Common myeloid progenitor, CD34-positive (primary cell): ENCODE measurements around the gene ACVR1B.

Source experiments
- CTCF ChIA-PET: fragments of 350-600 bp; sonication (Branson Sonifier 250); formaldehyde crosslinking; loops from one replicate; lab custom pipeline; 2021; ENCODE audit warnings: antibody characterized with exemption; lab: Charles Lee
- POLR2A ChIA-PET: fragments of 350-600 bp; sonication (Branson Sonifier 250); formaldehyde crosslinking; loops from one replicate; lab custom pipeline; 2021; ENCODE audit warnings: antibody characterized with exemption; lab: Charles Lee
- DNase-seq, 3 donors: peaks; one replicate each; pipeline versions ENCODE4 v3.0.0 to v3.0.0-alpha.2; 2013
- H3K27ac ChIP-seq, 2 experiments: 1 replicate in 1 of 2; 2 replicates in 1 of 2; pipeline ENCODE4 v1.7.0; 2013; ENCODE audit warnings: inconsistent platforms in 2 of 2, low read length in 2 of 2, mild to moderate bottlenecking in 2 of 2, low read depth in 1 of 2, moderate library complexity in 1 of 2; ENCODE audit not compliant: severe bottlenecking in 2 of 2, insufficient read depth in 1 of 2, poor library complexity in 1 of 2
- H3K27me3 ChIP-seq, 5 experiments: replicated peaks in 2 of 5; 1 replicate in 3 of 5; 2 replicates in 2 of 5; pipeline versions ENCODE4 v1.6.1 to v1.7.0; 2013; ENCODE audit warnings: low read length in 4 of 5, mild to moderate bottlenecking in 2 of 5, moderate library complexity in 2 of 5, inconsistent platforms in 1 of 5; ENCODE audit not compliant: insufficient read depth in 5 of 5, control insufficient read depth in 4 of 5
- H3K36me3 ChIP-seq, 4 experiments: 1 replicate in 2 of 4; 2 replicates in 2 of 4; pipeline versions ENCODE4 v1.6.1 to v1.7.0; 2013; ENCODE audit warnings: low read length in 3 of 4, control low read depth in 1 of 4, mild to moderate bottlenecking in 1 of 4; ENCODE audit not compliant: control insufficient read depth in 4 of 4, insufficient read depth in 4 of 4
- H3K4me1 ChIP-seq, 4 experiments: 1 replicate in 3 of 4; 2 replicates in 1 of 4; pipeline versions ENCODE4 v1.6.1 to v1.7.1; 2013; ENCODE audit warnings: low read length in 3 of 4, mild to moderate bottlenecking in 3 of 4, control low read depth in 1 of 4, inconsistent platforms in 1 of 4, moderate library complexity in 1 of 4; ENCODE audit not compliant: control insufficient read depth in 4 of 4, insufficient read depth in 4 of 4; ENCODE audit errors: control extremely low read depth in 1 of 4
- H3K4me3 ChIP-seq, 7 experiments: 1 replicate in 4 of 7; 2 replicates in 3 of 7; pipeline versions ENCODE4 v1.5.1 to v1.7.0; 2013; ENCODE audit warnings: mild to moderate bottlenecking in 7 of 7, low read length in 6 of 7, moderate library complexity in 6 of 7, inconsistent platforms in 2 of 7, low read depth in 2 of 7, control low read depth in 1 of 7; ENCODE audit not compliant: insufficient read depth in 4 of 7, control insufficient read depth in 1 of 7; ENCODE audit errors: extremely low read depth in 1 of 7
- H3K9me3 ChIP-seq, 5 experiments: 1 replicate in 4 of 5; 2 replicates in 1 of 5; pipeline versions ENCODE4 v1.6.1 to v1.7.1; 2013; ENCODE audit warnings: low read length in 4 of 5, mild to moderate bottlenecking in 2 of 5, inconsistent platforms in 1 of 5, low read depth in 1 of 5, moderate library complexity in 1 of 5; ENCODE audit not compliant: control insufficient read depth in 4 of 5, insufficient read depth in 2 of 5; ENCODE audit errors: control extremely low read depth in 1 of 5
- WGBS: methylation state at CpG from one replicate; pipeline ENCODE4 v1.1.5; 2013; ENCODE audit not compliant: insufficient coverage; 5-methylcytosine and 5-hydroxymethylcytosine counted together

The ACVR1B gene

GRCh38 chr12:52018433-52019112 is 67.1 kb downstream of the ACVR1B start:
- H3K27ac ChIP-seq: no peak overlapping the region
- peaks cover 0 to 9% (median 2%) of the 10 kb centered on the region in 4 experiments for H3K36me3 ChIP-seq
- ChIA-PET POLR2A (interaction anchor here (6.2 kb wide), 1 partner anchor 9 kb away, joined by 120 read pairs; the partner anchor contains the start of gene TAMALIN), CTCF (interaction anchor here (1.6 to 16.1 kb wide), 4 partner anchors 11 to 24 kb away, joined by 4 to 437 read pairs (median 344); partner anchors contain the start of gene TAMALIN)
- no peak overlapping the region for H3K4me3 ChIP-seq
- DNase-seq: peak in 1 of 3 donors; percentile 22
- WGBS: 100% methylated on average over 4 of the region's 4 CpGs
- no peaks in the 10 kb centered on the region for H3K9me3 ChIP-seq
- peaks cover 0 to 19% (median 18%) of the 10 kb centered on the region in 4 experiments for H3K4me1 ChIP-seq
- no peaks in the 10 kb centered on the region for H3K27me3 ChIP-seq

GRCh38 chr12:52019113-52019770 is 67.7 kb downstream of the ACVR1B start:
- CTCF ChIA-PET: interaction anchor here (1.2 to 16.1 kb wide), 10 partner anchors 10 to 58 kb away, joined by 3 to 661 read pairs (median 20); partner anchors contain the start of genes ATG101, SMIM41 and TAMALIN
- Histone ChIP-seq H3K36me3 (peaks cover 0 to 3% (median 0%) of the 10 kb centered on the region in 4 experiments), H3K4me3 (no peak overlapping the region), H3K4me1 (peaks cover 3 to 25% (median 24%) of the 10 kb centered on the region in 4 experiments), H3K27ac (no peak overlapping the region), H3K9me3 (no peaks in the 10 kb centered on the region), H3K27me3 (no peaks in the 10 kb centered on the region)
- 98% methylated on average over 9 of the region's 13 CpGs for WGBS
- peak in 1 of 3 donors; percentile 28 for DNase-seq
- POLR2A ChIA-PET: interaction anchor here (6.2 kb wide), 1 partner anchor 10 kb away, joined by 120 read pairs; the partner anchor contains the start of gene TAMALIN

DNA sequence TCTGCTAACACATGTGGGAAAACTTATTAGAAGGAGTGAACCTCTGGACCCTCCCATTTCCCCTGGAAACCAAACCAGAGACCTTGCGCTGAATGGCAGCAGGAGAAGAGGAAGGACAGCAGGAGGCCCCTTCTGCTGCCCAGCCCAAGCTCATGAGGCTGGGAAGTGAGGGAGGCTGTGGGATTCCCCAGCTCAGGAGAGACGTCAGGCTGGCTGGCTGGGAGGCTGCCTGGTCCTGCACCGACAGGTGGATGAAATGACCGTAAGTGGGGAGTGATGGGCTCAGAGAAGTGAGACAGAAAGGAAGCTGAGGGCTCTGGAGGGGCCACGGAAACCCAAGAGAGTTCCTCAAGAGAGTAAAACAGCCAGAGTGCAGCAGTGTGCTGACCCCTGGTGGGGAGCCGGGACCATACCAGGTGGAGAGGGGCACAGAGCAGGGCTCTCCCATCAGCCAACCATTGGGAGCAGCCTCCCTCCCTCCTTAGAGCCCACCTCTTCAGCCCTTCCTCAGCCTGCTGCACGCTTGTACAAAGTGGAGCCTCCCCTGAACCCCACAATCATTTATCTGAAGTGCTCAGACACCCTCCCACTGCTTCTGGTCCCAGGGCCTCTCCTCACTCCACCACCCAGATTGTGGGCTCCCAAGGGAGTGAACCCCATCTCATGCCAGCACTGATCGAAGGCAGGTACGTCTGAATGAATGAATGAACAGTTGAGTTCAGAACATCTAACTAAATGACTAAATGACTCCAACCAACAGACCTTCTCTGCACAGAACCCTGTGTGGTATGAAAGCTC is 69.2 kb downstream of the ACVR1B start:
- 2% methylated on average over 7 of the region's 9 CpGs for WGBS
- Histone ChIP-seq H3K4me3 (peak overlapping the region in 5 of 7 experiments; percentile 11 to 72 (median 39)), H3K4me1 (peaks cover 8 to 40% (median 38%) of the 10 kb centered on the region in 4 experiments), H3K36me3 (no peaks in the 10 kb centered on the region), H3K9me3 (no peaks in the 10 kb centered on the region), H3K27me3 (no peaks in the 10 kb centered on the region), H3K27ac (no peak overlapping the region)
- POLR2A ChIA-PET: interaction anchor here (1.6 to 6.4 kb wide), 3 partner anchors 11 to 28 kb away, joined by 11 to 120 read pairs (median 38); partner anchors contain the start of gene TAMALIN
- CTCF ChIA-PET: interaction anchor here (0.8 to 16.1 kb wide), 17 partner anchors 9 to 207 kb away, joined by 3 to 661 read pairs (median 5); partner anchors contain the start of genes ATG101, SMIM41 and TAMALIN
- DNase-seq: peak; percentile 75 to 84 (median 82)

- ChIA-PET POLR2A (interaction anchor here (0.8 to 6.4 kb wide), 14 partner anchors 9 to 654 kb away, joined by 3 to 120 read pairs (median 5); partner anchors contain the start of genes ATG101, NR4A1 and TAMALIN), CTCF (interaction anchor here (1.1 to 16.1 kb wide), 12 partner anchors 15 to 129 kb away, joined by 4 to 661 read pairs (median 18); partner anchors contain the start of genes ATG101, NR4A1, SMIM41 and TAMALIN)
- peak in 1 of 3 donors; percentile 23 for DNase-seq
- Histone ChIP-seq H3K36me3 (no peaks in the 10 kb centered on the region), H3K27ac (peak overlapping the region; percentile 25 to 78), H3K4me3 (peak overlapping the region; percentile 51 to 86 (median 70)), H3K9me3 (no peaks in the 10 kb centered on the region), H3K27me3 (no peaks in the 10 kb centered on the region), H3K4me1 (peaks cover 8 to 46% (median 43%) of the 10 kb centered on the region in 4 experiments)
- WGBS: 0% methylated on average over 4 of the region's 14 CpGs
Measured at GRCh38 chr12:52022841-52023181, 71.3 kb downstream of the ACVR1B start.

GRCh38 chr12:52023182-52023975 is 71.9 kb downstream of the ACVR1B start:
- ChIA-PET POLR2A (interaction anchor here (0.8 to 6.4 kb wide), 15 partner anchors 9 to 654 kb away, joined by 3 to 120 read pairs (median 5); partner anchors contain the start of genes ATG101, NR4A1 and TAMALIN), CTCF (interaction anchor here (1.1 to 16.1 kb wide), 12 partner anchors 15 to 129 kb away, joined by 4 to 661 read pairs (median 18); partner anchors contain the start of genes ATG101, NR4A1, SMIM41 and TAMALIN)
- peak overlapping the region; percentile 51 to 86 (median 70) for H3K4me3 ChIP-seq
- no peaks in the 10 kb centered on the region for H3K36me3 ChIP-seq
- peaks cover 8 to 46% (median 43%) of the 10 kb centered on the region in 4 experiments for H3K4me1 ChIP-seq
- under 1% methylated on average over 53 of the region's 70 CpGs for WGBS
- DNase-seq: peak; percentile 83 to 95 (median 90)
- no peaks in the 10 kb centered on the region for H3K9me3 ChIP-seq
- no peaks in the 10 kb centered on the region for H3K27me3 ChIP-seq
- peak overlapping the region; percentile 25 to 78 for H3K27ac ChIP-seq
